GM23338 (cell line): ENCODE measurements around the gene SCTR. TPM values are rescaled to one million over a fixed set of nuclear protein-coding genes. Genes with fewer than 3 reads are reported as not detected.

Experiments used
- ATAC-seq: fragments of 200-7000 bp; cut with Tn5 transposase; 3 replicates; pipeline ENCODE4 v1.9.1; 2020
- DNase-seq: peaks from one replicate; pipeline ENCODE4 v3.0.0-alpha.2; 2015; ENCODE audit warnings: low spot score
- H2AFZ ChIP-seq: fragments of 200-600 bp; sonication (generic); 2 replicates; pipeline ENCODE4 v1.8.0; 2016; ENCODE audit warnings: antibody characterized with exemption, mild to moderate bottlenecking, moderate library complexity
- H3F3A ChIP-seq: fragments of 200-600 bp; sonication (generic); replicated peaks from 2 replicates; pipeline ENCODE4 v1.8.0; 2017; ENCODE audit warnings: antibody characterized with exemption, mixed run types, low read depth
- H3K27ac ChIP-seq: fragments of 200-600 bp; sonication (generic); 2 replicates; pipeline ENCODE4 v1.6.1; 2016; ENCODE audit warnings: low read depth
- H3K27me3 ChIP-seq: fragments of 200-600 bp; sonication (generic); 2 replicates; pipeline ENCODE4 v1.8.0; 2016; ENCODE audit warnings: mild to moderate bottlenecking, mixed run types, moderate library complexity; ENCODE audit not compliant: insufficient read depth
- H3K36me3 ChIP-seq: fragments of 200-600 bp; sonication (generic); 2 replicates; pipeline ENCODE4 v1.8.0; 2016; ENCODE audit warnings: mild to moderate bottlenecking; ENCODE audit not compliant: insufficient read depth
- H3K4me1 ChIP-seq: fragments of 200-600 bp; sonication (generic); 2 replicates; pipeline ENCODE4 v1.8.0; 2016; ENCODE audit warnings: mild to moderate bottlenecking, moderate library complexity; ENCODE audit not compliant: insufficient read depth
- H3K4me2 ChIP-seq: fragments of 200-600 bp; sonication (generic); 2 replicates; pipeline ENCODE4 v1.7.1; 2017; ENCODE audit warnings: mixed run types
- H3K4me3 ChIP-seq: fragments of 200-600 bp; sonication (generic); 2 replicates; pipeline ENCODE4 v1.6.1; 2016; ENCODE audit warnings: mixed run types
- H3K79me2 ChIP-seq: fragments of 200-600 bp; sonication (generic); replicated peaks from 2 replicates; pipeline ENCODE4 v1.8.0; 2017; ENCODE audit warnings: mild to moderate bottlenecking; ENCODE audit not compliant: insufficient read depth
- H3K9me2 ChIP-seq: fragments of 200-600 bp; sonication (generic); 2 replicates; pipeline ENCODE4 v1.8.0; 2017; ENCODE audit not compliant: insufficient read depth
- H4K20me1 ChIP-seq: fragments of 200-600 bp; sonication (generic); replicated peaks from 2 replicates; pipeline ENCODE4 v1.8.0; 2017; ENCODE audit warnings: mild to moderate bottlenecking; ENCODE audit not compliant: insufficient read depth
- H3K27ac Mint-ChIP-seq: 2 replicates; pipeline ENCODE4 v1.8.0; 2020; ENCODE audit warnings: inconsistent platforms, mild to moderate bottlenecking, moderate library complexity, mixed read lengths
- H3K27me3 Mint-ChIP-seq: 3 replicates; pipeline ENCODE4 v1.8.0; 2022; ENCODE audit warnings: low read depth, mild to moderate bottlenecking, moderate library complexity, mixed read lengths, inconsistent platforms; ENCODE audit not compliant: insufficient read depth, poor library complexity
- H3K36me3 Mint-ChIP-seq: 3 replicates; pipeline ENCODE4 v1.8.0; 2021; ENCODE audit warnings: low read depth, mild to moderate bottlenecking, inconsistent platforms, moderate library complexity, mixed read lengths
- H3K4me1 Mint-ChIP-seq: 3 replicates; pipeline ENCODE4 v1.8.0; 2020; ENCODE audit warnings: mild to moderate bottlenecking, inconsistent platforms, mixed read lengths
- H3K4me3 Mint-ChIP-seq: 3 replicates; pipeline ENCODE4 v1.8.0; 2021; ENCODE audit warnings: moderate library complexity, mild to moderate bottlenecking, inconsistent platforms, mixed read lengths
- H3K9me3 Mint-ChIP-seq: 3 replicates; pipeline ENCODE4 v1.8.0; 2020; ENCODE audit warnings: moderate library complexity, mild to moderate bottlenecking, inconsistent platforms, mixed read lengths
- CREB1 ChIP-seq: fragments of 250-450 bp; sonication (Bioruptor Pico); IDR thresholded peaks from 2 replicates; pipeline ENCODE4 v1.5.0; 2020; ENCODE audit warnings: low read depth, mild to moderate bottlenecking, moderate library complexity
- EZH2 ChIP-seq: fragments of 200-600 bp; sonication (generic); IDR thresholded peaks from one replicate; pipeline ENCODE4 v1.8.0; 2017; ENCODE audit warnings: antibody characterized with exemption, mild to moderate bottlenecking, low read depth; ENCODE audit not compliant: unreplicated experiment
- EZH2phosphoT487 ChIP-seq: fragments of 200-600 bp; sonication (generic); IDR thresholded peaks from one replicate; pipeline ENCODE4 v1.8.1; 2018; ENCODE audit warnings: antibody characterized with exemption; ENCODE audit not compliant: unreplicated experiment
- JUNB ChIP-seq: IDR thresholded peaks from one replicate; pipeline ENCODE4 v1.6.1; 2016; ENCODE audit warnings: antibody characterized with exemption; ENCODE audit not compliant: unreplicated experiment
- NANOG ChIP-seq: IDR thresholded peaks from 2 replicates; pipeline ENCODE4 v1.6.1; 2016; ENCODE audit warnings: antibody characterized with exemption, borderline replicate concordance
- POLR2AphosphoS5 ChIP-seq: IDR thresholded peaks from 2 replicates; pipeline ENCODE4 v1.6.1; 2016; ENCODE audit warnings: antibody characterized with exemption, low read depth
- STAT1 ChIP-seq: IDR thresholded peaks from one replicate; pipeline ENCODE4 v1.6.1; 2016; ENCODE audit warnings: antibody characterized with exemption; ENCODE audit not compliant: unreplicated experiment
- ZNF114 ChIP-seq: fragments of 250-450 bp; sonication (Bioruptor Pico); IDR thresholded peaks from 2 replicates; pipeline ENCODE4 v1.5.0; 2020; ENCODE audit warnings: mild to moderate bottlenecking, moderate library complexity
- ZNF331 ChIP-seq: fragments of 250-450 bp; sonication (Bioruptor Pico); IDR thresholded peaks from 2 replicates; pipeline ENCODE4 v1.5.0; 2020; ENCODE audit warnings: low read depth, mild to moderate bottlenecking, moderate library complexity
- polyA plus RNA-seq: library from polyadenylated mRNA; unstranded; fragments of >200 nt; fragmentation: Nextera tagmentation; extraction: Ambion mirVana; gene quantifications from 2 replicates; pipeline ENCODE4 v1.2.1, GENCODE V29; 2016
- total RNA-seq: library from RNA; depleted of rRNA; stranded (reverse); fragments of >200 nt; shearing (Covaris generic); gene quantifications from 2 replicates; pipeline ENCODE4 v1.2.3, GENCODE V29; 2014
- TF ChIP-seq, protein P1 (sequence below): fragments of 250-450 bp; sonication (Bioruptor Pico); IDR thresholded peaks from 2 replicates; pipeline ENCODE4 v1.5.0; 2020; ENCODE audit warnings: mild to moderate bottlenecking, moderate library complexity
- TF ChIP-seq, protein P2 (sequence below), 2 experiments: fragments of 200-600 bp in 1 of 2; sonication (generic) in 1 of 2; conservative IDR thresholded peaks; 2 replicates each; pipeline versions ENCODE4 v1.5.1 to v1.6.1; 2016 to 2017; ENCODE audit warnings: antibody characterized with exemption in 2 of 2, low read depth in 2 of 2, mild to moderate bottlenecking in 2 of 2, moderate library complexity in 1 of 2
- TF ChIP-seq, protein P3 (sequence below): IDR thresholded peaks from one replicate; pipeline ENCODE4 v1.6.1; 2018; ENCODE audit warnings: antibody characterized with exemption; ENCODE audit not compliant: unreplicated experiment
- TF ChIP-seq, protein P4 (sequence below): IDR thresholded peaks from 2 replicates; pipeline ENCODE4 v1.6.1; 2016; ENCODE audit warnings: antibody characterized with exemption

SCTR gene
- total and polyA plus RNA-seq, 2 experiments from 2014 or later: not detected

DNA sequence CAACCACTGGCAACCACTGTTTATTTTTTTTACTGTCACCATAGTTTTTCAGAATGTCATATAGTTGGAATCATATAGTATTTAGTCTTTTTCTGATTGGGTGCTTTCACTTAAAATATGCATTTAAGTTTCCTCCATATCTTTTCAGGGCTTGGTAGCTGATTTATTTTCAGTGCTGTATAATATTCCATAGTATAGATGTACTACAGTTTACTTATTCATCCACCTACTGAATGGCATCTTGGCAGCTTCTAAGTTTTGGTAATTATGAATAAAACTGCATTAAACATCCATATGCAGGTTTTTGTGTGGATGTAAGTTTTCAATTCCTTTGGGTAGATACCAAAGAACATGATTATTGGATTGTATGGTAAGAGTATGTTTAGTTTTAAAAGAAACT is 43.0 kb upstream of the SCTR start (continued):
- TF ChIP-seq EZH2phosphoT487 (no peak), NANOG (no peak), JUNB (no peak), ZNF331 (CRISPR knock-in tag) (no peak)

DNA sequence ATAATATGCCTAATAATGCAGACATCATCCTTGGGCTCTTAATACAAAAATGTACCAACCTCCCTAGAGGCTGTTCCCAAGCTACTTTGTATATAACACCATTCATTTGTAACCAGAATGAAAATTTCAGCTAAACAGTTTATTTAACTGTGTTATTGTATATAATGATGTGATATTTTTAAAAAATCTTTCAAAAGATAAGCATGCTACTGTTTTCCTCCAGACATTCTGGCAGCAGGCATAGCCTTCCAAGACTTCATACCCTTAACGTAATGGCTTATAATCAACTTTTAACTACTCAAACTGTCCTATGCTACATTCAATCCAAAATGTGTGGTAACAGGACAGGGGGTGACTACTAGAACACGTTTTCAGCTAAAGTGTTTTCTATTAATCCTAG is 41.2 kb upstream of the SCTR start:
- Histone ChIP-seq H3K4me1 (no peaks in the 10 kb centered on the region), H3K4me3 (no peak overlapping the region), H3K9me2 (peaks cover 7% of the 10 kb centered on the region; the same call in 1 of the 2 replicates), H3K36me3 (no peaks in the 10 kb centered on the region), H3F3A (no peaks in the 10 kb centered on the region), H2AFZ (no peak overlapping the region), H3K27ac (no peak overlapping the region), H3K27me3 (no peaks in the 10 kb centered on the region), H3K79me2 (no peaks in the 10 kb centered on the region), H3K4me2 (no peak overlapping the region), H4K20me1 (no peaks in the 10 kb centered on the region)
- no peak overlapping the region for H3K27ac Mint-ChIP-seq
- H3K27me3 Mint-ChIP-seq: peaks cover 2% of the 10 kb centered on the region
- TF ChIP-seq, protein P1, sequence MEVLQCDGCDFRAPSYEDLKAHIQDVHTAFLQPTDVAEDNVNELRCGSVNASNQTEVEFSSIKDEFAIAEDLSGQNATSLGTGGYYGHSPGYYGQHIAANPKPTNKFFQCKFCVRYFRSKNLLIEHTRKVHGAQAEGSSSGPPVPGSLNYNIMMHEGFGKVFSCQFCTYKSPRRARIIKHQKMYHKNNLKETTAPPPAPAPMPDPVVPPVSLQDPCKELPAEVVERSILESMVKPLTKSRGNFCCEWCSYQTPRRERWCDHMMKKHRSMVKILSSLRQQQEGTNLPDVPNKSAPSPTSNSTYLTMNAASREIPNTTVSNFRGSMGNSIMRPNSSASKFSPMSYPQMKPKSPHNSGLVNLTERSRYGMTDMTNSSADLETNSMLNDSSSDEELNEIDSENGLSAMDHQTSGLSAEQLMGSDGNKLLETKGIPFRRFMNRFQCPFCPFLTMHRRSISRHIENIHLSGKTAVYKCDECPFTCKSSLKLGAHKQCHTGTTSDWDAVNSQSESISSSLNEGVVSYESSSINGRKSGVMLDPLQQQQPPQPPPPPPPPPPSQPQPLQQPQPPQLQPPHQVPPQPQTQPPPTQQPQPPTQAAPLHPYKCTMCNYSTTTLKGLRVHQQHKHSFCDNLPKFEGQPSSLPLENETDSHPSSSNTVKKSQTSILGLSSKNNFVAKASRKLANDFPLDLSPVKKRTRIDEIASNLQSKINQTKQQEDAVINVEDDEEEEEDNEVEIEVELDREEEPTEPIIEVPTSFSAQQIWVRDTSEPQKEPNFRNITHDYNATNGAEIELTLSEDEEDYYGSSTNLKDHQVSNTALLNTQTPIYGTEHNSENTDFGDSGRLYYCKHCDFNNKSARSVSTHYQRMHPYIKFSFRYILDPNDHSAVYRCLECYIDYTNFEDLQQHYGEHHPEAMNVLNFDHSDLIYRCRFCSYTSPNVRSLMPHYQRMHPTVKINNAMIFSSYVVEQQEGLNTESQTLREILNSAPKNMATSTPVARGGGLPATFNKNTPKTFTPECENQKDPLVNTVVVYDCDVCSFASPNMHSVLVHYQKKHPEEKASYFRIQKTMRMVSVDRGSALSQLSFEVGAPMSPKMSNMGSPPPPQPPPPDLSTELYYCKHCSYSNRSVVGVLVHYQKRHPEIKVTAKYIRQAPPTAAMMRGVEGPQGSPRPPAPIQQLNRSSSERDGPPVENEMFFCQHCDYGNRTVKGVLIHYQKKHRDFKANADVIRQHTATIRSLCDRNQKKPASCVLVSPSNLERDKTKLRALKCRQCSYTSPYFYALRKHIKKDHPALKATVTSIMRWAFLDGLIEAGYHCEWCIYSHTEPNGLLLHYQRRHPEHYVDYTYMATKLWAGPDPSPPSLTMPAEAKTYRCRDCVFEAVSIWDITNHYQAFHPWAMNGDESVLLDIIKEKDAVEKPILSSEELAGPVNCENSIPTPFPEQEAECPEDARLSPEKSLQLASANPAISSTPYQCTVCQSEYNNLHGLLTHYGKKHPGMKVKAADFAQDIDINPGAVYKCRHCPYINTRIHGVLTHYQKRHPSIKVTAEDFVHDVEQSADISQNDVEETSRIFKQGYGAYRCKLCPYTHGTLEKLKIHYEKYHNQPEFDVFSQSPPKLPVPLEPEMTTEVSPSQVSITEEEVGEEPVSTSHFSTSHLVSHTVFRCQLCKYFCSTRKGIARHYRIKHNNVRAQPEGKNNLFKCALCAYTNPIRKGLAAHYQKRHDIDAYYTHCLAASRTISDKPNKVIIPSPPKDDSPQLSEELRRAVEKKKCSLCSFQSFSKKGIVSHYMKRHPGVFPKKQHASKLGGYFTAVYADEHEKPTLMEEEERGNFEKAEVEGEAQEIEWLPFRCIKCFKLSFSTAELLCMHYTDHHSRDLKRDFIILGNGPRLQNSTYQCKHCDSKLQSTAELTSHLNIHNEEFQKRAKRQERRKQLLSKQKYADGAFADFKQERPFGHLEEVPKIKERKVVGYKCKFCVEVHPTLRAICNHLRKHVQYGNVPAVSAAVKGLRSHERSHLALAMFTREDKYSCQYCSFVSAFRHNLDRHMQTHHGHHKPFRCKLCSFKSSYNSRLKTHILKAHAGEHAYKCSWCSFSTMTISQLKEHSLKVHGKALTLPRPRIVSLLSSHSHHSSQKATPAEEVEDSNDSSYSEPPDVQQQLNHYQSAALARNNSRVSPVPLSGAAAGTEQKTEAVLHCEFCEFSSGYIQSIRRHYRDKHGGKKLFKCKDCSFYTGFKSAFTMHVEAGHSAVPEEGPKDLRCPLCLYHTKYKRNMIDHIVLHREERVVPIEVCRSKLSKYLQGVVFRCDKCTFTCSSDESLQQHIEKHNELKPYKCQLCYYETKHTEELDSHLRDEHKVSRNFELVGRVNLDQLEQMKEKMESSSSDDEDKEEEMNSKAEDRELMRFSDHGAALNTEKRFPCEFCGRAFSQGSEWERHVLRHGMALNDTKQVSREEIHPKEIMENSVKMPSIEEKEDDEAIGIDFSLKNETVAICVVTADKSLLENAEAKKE (CRISPR knock-in tag): no peak
- TF ChIP-seq POLR2AphosphoS5: no peak
- no peak for TF ChIP-seq JUNB
- no peak for TF ChIP-seq NANOG
- no peak for TF ChIP-seq STAT1
- no peak for TF ChIP-seq ZNF114
- TF ChIP-seq, protein P2, sequence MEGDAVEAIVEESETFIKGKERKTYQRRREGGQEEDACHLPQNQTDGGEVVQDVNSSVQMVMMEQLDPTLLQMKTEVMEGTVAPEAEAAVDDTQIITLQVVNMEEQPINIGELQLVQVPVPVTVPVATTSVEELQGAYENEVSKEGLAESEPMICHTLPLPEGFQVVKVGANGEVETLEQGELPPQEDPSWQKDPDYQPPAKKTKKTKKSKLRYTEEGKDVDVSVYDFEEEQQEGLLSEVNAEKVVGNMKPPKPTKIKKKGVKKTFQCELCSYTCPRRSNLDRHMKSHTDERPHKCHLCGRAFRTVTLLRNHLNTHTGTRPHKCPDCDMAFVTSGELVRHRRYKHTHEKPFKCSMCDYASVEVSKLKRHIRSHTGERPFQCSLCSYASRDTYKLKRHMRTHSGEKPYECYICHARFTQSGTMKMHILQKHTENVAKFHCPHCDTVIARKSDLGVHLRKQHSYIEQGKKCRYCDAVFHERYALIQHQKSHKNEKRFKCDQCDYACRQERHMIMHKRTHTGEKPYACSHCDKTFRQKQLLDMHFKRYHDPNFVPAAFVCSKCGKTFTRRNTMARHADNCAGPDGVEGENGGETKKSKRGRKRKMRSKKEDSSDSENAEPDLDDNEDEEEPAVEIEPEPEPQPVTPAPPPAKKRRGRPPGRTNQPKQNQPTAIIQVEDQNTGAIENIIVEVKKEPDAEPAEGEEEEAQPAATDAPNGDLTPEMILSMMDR (conservative IDR thresholded peaks at IDR 0.05; ENCODE audit: low read depth in 2 of 2): no peak
- no peak for TF ChIP-seq ZNF331 (CRISPR knock-in tag)
- no peak for TF ChIP-seq CREB1 (CRISPR knock-in tag)
- no peak for TF ChIP-seq EZH2phosphoT487
- TF ChIP-seq EZH2: no peak
- TF ChIP-seq, protein P3, sequence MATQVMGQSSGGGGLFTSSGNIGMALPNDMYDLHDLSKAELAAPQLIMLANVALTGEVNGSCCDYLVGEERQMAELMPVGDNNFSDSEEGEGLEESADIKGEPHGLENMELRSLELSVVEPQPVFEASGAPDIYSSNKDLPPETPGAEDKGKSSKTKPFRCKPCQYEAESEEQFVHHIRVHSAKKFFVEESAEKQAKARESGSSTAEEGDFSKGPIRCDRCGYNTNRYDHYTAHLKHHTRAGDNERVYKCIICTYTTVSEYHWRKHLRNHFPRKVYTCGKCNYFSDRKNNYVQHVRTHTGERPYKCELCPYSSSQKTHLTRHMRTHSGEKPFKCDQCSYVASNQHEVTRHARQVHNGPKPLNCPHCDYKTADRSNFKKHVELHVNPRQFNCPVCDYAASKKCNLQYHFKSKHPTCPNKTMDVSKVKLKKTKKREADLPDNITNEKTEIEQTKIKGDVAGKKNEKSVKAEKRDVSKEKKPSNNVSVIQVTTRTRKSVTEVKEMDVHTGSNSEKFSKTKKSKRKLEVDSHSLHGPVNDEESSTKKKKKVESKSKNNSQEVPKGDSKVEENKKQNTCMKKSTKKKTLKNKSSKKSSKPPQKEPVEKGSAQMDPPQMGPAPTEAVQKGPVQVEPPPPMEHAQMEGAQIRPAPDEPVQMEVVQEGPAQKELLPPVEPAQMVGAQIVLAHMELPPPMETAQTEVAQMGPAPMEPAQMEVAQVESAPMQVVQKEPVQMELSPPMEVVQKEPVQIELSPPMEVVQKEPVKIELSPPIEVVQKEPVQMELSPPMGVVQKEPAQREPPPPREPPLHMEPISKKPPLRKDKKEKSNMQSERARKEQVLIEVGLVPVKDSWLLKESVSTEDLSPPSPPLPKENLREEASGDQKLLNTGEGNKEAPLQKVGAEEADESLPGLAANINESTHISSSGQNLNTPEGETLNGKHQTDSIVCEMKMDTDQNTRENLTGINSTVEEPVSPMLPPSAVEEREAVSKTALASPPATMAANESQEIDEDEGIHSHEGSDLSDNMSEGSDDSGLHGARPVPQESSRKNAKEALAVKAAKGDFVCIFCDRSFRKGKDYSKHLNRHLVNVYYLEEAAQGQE: no peak
- TF ChIP-seq, protein P4, sequence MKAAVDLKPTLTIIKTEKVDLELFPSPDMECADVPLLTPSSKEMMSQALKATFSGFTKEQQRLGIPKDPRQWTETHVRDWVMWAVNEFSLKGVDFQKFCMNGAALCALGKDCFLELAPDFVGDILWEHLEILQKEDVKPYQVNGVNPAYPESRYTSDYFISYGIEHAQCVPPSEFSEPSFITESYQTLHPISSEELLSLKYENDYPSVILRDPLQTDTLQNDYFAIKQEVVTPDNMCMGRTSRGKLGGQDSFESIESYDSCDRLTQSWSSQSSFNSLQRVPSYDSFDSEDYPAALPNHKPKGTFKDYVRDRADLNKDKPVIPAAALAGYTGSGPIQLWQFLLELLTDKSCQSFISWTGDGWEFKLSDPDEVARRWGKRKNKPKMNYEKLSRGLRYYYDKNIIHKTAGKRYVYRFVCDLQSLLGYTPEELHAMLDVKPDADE: no peak
- ATAC-seq (no peak), DNase-seq (no peak)
- H3K4me1 Mint-ChIP-seq: no peaks in the 10 kb centered on the region
- no peaks in the 10 kb centered on the region; the same call in 1 of the 3 replicates for H3K36me3 Mint-ChIP-seq
- no peak overlapping the region for H3K4me3 Mint-ChIP-seq
- peaks cover 12% of the 10 kb centered on the region; the same call in 2 of the 3 replicates for H3K9me3 Mint-ChIP-seq
